ENCODE results near the gene CAVIN3. TPM values are rescaled to one million over a fixed set of nuclear protein-coding genes. Genes with fewer than 3 reads are reported as not detected.
A peak's percentile ranks its signal among the peaks of the same experiment; 100 is the strongest.

CAVIN3 gene
- total and polyA plus RNA-seq, 10 of the 15 experiments (the other 5 are each of a cell fraction or from before 2014, with no cell fraction given) = 0.05 to 13.9 (median 4.5) TPM

- TF ChIP-seq ZNF24 (IDR thresholded peaks at IDR 0.05) = no peak
- TF ChIP-seq SREBF1 (IDR thresholded peaks at IDR 0.05; ENCODE audit: low read length) = no peak
- TF ChIP-seq POU2F2 (IDR thresholded peaks at IDR 0.05; ENCODE audit: borderline replicate concordance, low read depth, low read length) = peak; percentile 32; the same call in 1 of the 3 replicates
- TF ChIP-seq ZBED1 (IDR thresholded peaks at IDR 0.05; ENCODE audit: borderline replicate concordance) = 0 out of 2 replicates have a peak, but pooled peaks have one; percentile 56
- TF ChIP-seq SUZ12 (IDR thresholded peaks at IDR 0.05; ENCODE audit: unreplicated experiment) = no peak
- no peak for TF ChIP-seq SRF (IDR thresholded peaks at IDR 0.05; ENCODE audit: low read depth in 2 of 2, low read length in 2 of 2)
- TF ChIP-seq RUNX3 (IDR thresholded peaks at IDR 0.05; ENCODE audit: low read length) = peak; percentile 86
- peak in 1 of 2 experiments; percentile 58; a peak in 1 of 4 replicates for TF ChIP-seq ETV6 (conservative IDR thresholded peaks at IDR 0.05 in 1 of 2, IDR thresholded peaks at IDR 0.05 in 1 of 2; ENCODE audit: borderline replicate concordance in 1 of 2, low read depth in 1 of 2)
- no peak for TF ChIP-seq SMAD5 (IDR thresholded peaks at IDR 0.05; ENCODE audit: low read depth)
- 0 out of 2 replicates have a peak, but pooled peaks have one; percentile 27 for TF ChIP-seq EED (IDR thresholded peaks at IDR 0.05; ENCODE audit: low read depth)
- TF ChIP-seq TCF12 (IDR thresholded peaks at IDR 0.05; ENCODE audit: low read depth, low read length) = peak; percentile 55; the same call in 1 of the 2 replicates
- TF ChIP-seq PKNOX1 (IDR thresholded peaks at IDR 0.05) = peak; percentile 34; the same call in 1 of the 2 replicates
- peak; percentile 56 for TF ChIP-seq DPF2 (IDR thresholded peaks at IDR 0.05)
- no peak for TF ChIP-seq ASH2L (IDR thresholded peaks at IDR 0.05; ENCODE audit: borderline replicate concordance, low read depth)
- TF ChIP-seq IRF4 (IDR thresholded peaks at IDR 0.05; ENCODE audit: low read depth, low read length) = 0 out of 2 replicates have a peak, but pooled peaks have one; percentile 7
- TF ChIP-seq SPI1 (IDR thresholded peaks at IDR 0.05; ENCODE audit: borderline replicate concordance, insufficient read depth, low read depth, low read length) = peak; percentile 43; the same call in 1 of the 2 replicates
- TF ChIP-seq STAT1 (conservative IDR thresholded peaks at IDR 0.05) = no peak
- no peak for TF ChIP-seq ESRRA (IDR thresholded peaks at IDR 0.05; ENCODE audit: low read length)
- no peak for TF ChIP-seq GABPA (IDR thresholded peaks at IDR 0.05; ENCODE audit: low read depth)
- TF ChIP-seq JUNB (IDR thresholded peaks at IDR 0.05) = peak; percentile 63
- no peak for TF ChIP-seq ATF2 (IDR thresholded peaks at IDR 0.05; ENCODE audit: low read length)
- TF ChIP-seq ZSCAN29 (IDR thresholded peaks at IDR 0.05) = 0 out of 2 replicates have a peak, but pooled peaks have one; percentile 21
- no peak for TF ChIP-seq MEF2A (IDR thresholded peaks at IDR 0.05; ENCODE audit: insufficient read depth, low read depth, low read length)
- TF ChIP-seq ZBTB4 (CRISPR knock-in tag; IDR thresholded peaks at IDR 0.05) = no peak
- TF ChIP-seq RB1 (IDR thresholded peaks at IDR 0.05; ENCODE audit: borderline replicate concordance) = no peak
These were observed at the start of gene CAVIN3 (continued) for GRCh38 chr11:6320411-6321155.
